ENCODE results near the gene SYCP3. TPM values are rescaled to one million over a fixed set of nuclear protein-coding genes. Genes with fewer than 3 reads are reported as not detected.

The SYCP3 gene
- total and polyA plus RNA-seq, 2 of the 13 experiments (the other 11 are each of a cell fraction or from before 2014, with no cell fraction given) = not detected

DNA sequence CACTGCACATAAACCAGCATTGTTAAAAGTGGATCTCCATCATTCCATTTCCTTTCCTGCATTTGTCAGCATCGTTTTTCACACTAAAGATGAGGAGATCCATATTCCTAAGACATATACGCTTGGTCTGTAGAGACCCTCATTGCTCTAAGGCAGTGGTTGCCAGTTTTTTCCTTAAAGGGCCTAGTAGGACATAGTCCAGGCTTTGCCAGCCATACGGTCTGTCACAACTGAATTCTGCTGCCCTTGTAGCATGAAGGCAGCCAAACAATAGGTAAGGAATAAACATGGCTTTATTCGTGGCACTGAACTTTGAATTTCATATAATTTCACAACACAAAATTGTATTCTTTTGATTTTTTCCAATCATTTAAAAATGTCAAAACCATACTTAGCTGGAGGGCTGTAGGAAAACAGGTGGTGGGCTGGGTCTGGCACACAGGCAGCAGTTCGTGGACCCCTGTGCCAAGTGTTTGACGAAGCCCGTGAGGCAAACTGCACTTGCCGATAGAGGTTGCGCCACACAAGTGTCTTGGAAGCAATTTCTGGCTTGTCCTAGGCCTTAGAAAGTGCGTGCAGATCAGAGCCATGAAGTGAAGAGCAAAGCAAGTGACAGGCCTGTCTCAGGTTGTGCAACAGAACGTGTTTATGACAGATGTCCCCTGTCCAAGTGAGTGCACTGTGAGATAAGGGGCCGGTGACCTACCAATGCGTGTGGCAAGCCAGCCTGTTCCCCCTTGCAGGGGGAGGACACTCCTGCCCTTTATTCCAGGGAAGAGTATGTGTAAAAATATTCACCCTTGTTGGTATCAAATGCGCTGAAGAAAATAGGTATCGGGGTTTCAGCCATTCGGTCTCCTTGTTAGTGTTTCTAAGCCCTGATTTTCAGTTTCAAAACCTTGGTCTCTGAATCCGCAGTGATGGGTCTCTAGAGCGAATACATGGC, 42.7 kb downstream of the SYCP3 start (continued):
- no peak for TF ChIP-seq ZNF766 (CRISPR knock-in tag; IDR thresholded peaks at IDR 0.05; ENCODE audit: borderline replicate concordance)
- no peak for TF ChIP-seq RFXAP (CRISPR knock-in tag; IDR thresholded peaks at IDR 0.05; ENCODE audit: borderline replicate concordance)
- TF ChIP-seq ATM (IDR thresholded peaks at IDR 0.05; ENCODE audit: borderline replicate concordance) = no peak
- TF ChIP-seq MLLT10 (CRISPR knock-in tag; IDR thresholded peaks at IDR 0.05) = no peak
- no peak for TF ChIP-seq PHF8 (CRISPR knock-in tag; IDR thresholded peaks at IDR 0.05)
- TF ChIP-seq, protein P1, sequence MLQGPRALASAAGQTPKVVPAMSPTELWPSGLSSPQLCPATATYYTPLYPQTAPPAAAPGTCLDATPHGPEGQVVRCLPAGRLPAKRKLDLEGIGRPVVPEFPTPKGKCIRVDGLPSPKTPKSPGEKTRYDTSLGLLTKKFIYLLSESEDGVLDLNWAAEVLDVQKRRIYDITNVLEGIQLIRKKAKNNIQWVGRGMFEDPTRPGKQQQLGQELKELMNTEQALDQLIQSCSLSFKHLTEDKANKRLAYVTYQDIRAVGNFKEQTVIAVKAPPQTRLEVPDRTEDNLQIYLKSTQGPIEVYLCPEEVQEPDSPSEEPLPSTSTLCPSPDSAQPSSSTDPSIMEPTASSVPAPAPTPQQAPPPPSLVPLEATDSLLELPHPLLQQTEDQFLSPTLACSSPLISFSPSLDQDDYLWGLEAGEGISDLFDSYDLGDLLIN (CRISPR knock-in tag; IDR thresholded peaks at IDR 0.05; ENCODE audit: borderline replicate concordance) = no peak
- no peak for TF ChIP-seq CCAR2 (optimal IDR thresholded peaks at IDR 0.05; ENCODE audit: low read depth, low read length)
- TF ChIP-seq, protein P2, sequence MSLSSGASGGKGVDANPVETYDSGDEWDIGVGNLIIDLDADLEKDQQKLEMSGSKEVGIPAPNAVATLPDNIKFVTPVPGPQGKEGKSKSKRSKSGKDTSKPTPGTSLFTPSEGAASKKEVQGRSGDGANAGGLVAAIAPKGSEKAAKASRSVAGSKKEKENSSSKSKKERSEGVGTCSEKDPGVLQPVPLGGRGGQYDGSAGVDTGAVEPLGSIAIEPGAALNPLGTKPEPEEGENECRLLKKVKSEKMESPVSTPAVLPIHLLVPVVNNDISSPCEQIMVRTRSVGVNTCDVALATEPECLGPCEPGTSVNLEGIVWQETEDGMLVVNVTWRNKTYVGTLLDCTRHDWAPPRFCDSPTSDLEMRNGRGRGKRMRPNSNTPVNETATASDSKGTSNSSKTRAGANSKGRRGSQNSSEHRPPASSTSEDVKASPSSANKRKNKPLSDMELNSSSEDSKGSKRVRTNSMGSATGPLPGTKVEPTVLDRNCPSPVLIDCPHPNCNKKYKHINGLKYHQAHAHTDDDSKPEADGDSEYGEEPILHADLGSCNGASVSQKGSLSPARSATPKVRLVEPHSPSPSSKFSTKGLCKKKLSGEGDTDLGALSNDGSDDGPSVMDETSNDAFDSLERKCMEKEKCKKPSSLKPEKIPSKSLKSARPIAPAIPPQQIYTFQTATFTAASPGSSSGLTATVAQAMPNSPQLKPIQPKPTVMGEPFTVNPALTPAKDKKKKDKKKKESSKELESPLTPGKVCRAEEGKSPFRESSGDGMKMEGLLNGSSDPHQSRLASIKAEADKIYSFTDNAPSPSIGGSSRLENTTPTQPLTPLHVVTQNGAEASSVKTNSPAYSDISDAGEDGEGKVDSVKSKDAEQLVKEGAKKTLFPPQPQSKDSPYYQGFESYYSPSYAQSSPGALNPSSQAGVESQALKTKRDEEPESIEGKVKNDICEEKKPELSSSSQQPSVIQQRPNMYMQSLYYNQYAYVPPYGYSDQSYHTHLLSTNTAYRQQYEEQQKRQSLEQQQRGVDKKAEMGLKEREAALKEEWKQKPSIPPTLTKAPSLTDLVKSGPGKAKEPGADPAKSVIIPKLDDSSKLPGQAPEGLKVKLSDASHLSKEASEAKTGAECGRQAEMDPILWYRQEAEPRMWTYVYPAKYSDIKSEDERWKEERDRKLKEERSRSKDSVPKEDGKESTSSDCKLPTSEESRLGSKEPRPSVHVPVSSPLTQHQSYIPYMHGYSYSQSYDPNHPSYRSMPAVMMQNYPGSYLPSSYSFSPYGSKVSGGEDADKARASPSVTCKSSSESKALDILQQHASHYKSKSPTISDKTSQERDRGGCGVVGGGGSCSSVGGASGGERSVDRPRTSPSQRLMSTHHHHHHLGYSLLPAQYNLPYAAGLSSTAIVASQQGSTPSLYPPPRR (CRISPR knock-in tag; IDR thresholded peaks at IDR 0.05; ENCODE audit: borderline replicate concordance) = peak; percentile 66; the same call in 1 of the 2 replicates
- TF ChIP-seq PTBP1 (IDR thresholded peaks at IDR 0.05; ENCODE audit: low read depth, low read length, poor library complexity, severe bottlenecking) = no peak
- TF ChIP-seq, protein P3, sequence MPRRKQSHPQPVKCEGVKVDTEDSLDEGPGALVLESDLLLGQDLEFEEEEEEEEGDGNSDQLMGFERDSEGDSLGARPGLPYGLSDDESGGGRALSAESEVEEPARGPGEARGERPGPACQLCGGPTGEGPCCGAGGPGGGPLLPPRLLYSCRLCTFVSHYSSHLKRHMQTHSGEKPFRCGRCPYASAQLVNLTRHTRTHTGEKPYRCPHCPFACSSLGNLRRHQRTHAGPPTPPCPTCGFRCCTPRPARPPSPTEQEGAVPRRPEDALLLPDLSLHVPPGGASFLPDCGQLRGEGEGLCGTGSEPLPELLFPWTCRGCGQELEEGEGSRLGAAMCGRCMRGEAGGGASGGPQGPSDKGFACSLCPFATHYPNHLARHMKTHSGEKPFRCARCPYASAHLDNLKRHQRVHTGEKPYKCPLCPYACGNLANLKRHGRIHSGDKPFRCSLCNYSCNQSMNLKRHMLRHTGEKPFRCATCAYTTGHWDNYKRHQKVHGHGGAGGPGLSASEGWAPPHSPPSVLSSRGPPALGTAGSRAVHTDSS (CRISPR knock-in tag; conservative IDR thresholded peaks at IDR 0.05) = no peak
- no peak for TF ChIP-seq DNMT1 (CRISPR knock-in tag; IDR thresholded peaks at IDR 0.05)
- TF ChIP-seq, protein P4, sequence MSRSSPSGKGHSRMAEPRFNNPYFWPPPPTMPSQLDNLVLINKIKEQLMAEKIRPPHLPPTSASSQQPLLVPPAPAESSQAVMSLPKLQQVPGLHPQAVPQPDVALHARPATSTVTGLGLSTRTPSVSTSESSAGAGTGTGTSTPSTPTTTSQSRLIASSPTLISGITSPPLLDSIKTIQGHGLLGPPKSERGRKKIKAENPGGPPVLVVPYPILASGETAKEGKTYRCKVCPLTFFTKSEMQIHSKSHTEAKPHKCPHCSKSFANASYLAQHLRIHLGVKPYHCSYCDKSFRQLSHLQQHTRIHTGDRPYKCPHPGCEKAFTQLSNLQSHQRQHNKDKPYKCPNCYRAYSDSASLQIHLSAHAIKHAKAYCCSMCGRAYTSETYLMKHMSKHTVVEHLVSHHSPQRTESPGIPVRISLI (CRISPR knock-in tag; IDR thresholded peaks at IDR 0.05; ENCODE audit: borderline replicate concordance) = 0 out of 2 replicates have a peak, but pooled peaks have one; percentile 31
- TF ChIP-seq THYN1 (CRISPR knock-in tag; IDR thresholded peaks at IDR 0.05; ENCODE audit: borderline replicate concordance, low read depth) = no peak
- no peak for TF ChIP-seq CBX1 (IDR thresholded peaks at IDR 0.05; ENCODE audit: low read depth)
- no peak for TF ChIP-seq ZNF17 (CRISPR knock-in tag; IDR thresholded peaks at IDR 0.05)
- TF ChIP-seq ZNF672 (CRISPR knock-in tag; IDR thresholded peaks at IDR 0.05) = no peak
- peak; percentile 93 for TF ChIP-seq FOXO1 (CRISPR knock-in tag; IDR thresholded peaks at IDR 0.05)
- no peak for TF ChIP-seq ARID2 (CRISPR knock-in tag; IDR thresholded peaks at IDR 0.05; ENCODE audit: borderline replicate concordance)
- TF ChIP-seq ZFP37 (CRISPR knock-in tag; IDR thresholded peaks at IDR 0.05; ENCODE audit: borderline replicate concordance) = no peak
- no peak; the same call in 1 of the 2 replicates for TF ChIP-seq ZNF589 (CRISPR knock-in tag; conservative IDR thresholded peaks at IDR 0.05)
- no peak for TF ChIP-seq ZNF468 (CRISPR knock-in tag; IDR thresholded peaks at IDR 0.05)
